GM23338 (cell line): Measurements from ENCODE around the gene SUCLG2. TPM values are rescaled to one million over a fixed set of nuclear protein-coding genes. Genes with fewer than 3 reads are reported as not detected.

Experiments used
- ATAC-seq: fragments of 200-7000 bp; cut with Tn5 transposase; 3 replicates; pipeline ENCODE4 v1.9.1; 2020
- DNase-seq: peaks from one replicate; pipeline ENCODE4 v3.0.0-alpha.2; 2015; ENCODE audit warnings: low spot score
- H2AFZ ChIP-seq: fragments of 200-600 bp; sonication (generic); 2 replicates; pipeline ENCODE4 v1.8.0; 2016; ENCODE audit warnings: antibody characterized with exemption, mild to moderate bottlenecking, moderate library complexity
- H3F3A ChIP-seq: fragments of 200-600 bp; sonication (generic); replicated peaks from 2 replicates; pipeline ENCODE4 v1.8.0; 2017; ENCODE audit warnings: antibody characterized with exemption, mixed run types, low read depth
- H3K27ac ChIP-seq: fragments of 200-600 bp; sonication (generic); 2 replicates; pipeline ENCODE4 v1.6.1; 2016; ENCODE audit warnings: low read depth
- H3K27me3 ChIP-seq: fragments of 200-600 bp; sonication (generic); 2 replicates; pipeline ENCODE4 v1.8.0; 2016; ENCODE audit warnings: mild to moderate bottlenecking, mixed run types, moderate library complexity; ENCODE audit not compliant: insufficient read depth
- H3K36me3 ChIP-seq: fragments of 200-600 bp; sonication (generic); 2 replicates; pipeline ENCODE4 v1.8.0; 2016; ENCODE audit warnings: mild to moderate bottlenecking; ENCODE audit not compliant: insufficient read depth
- H3K4me1 ChIP-seq: fragments of 200-600 bp; sonication (generic); 2 replicates; pipeline ENCODE4 v1.8.0; 2016; ENCODE audit warnings: mild to moderate bottlenecking, moderate library complexity; ENCODE audit not compliant: insufficient read depth
- H3K4me2 ChIP-seq: fragments of 200-600 bp; sonication (generic); 2 replicates; pipeline ENCODE4 v1.7.1; 2017; ENCODE audit warnings: mixed run types
- H3K4me3 ChIP-seq: fragments of 200-600 bp; sonication (generic); 2 replicates; pipeline ENCODE4 v1.6.1; 2016; ENCODE audit warnings: mixed run types
- H3K79me2 ChIP-seq: fragments of 200-600 bp; sonication (generic); replicated peaks from 2 replicates; pipeline ENCODE4 v1.8.0; 2017; ENCODE audit warnings: mild to moderate bottlenecking; ENCODE audit not compliant: insufficient read depth
- H3K9me2 ChIP-seq: fragments of 200-600 bp; sonication (generic); 2 replicates; pipeline ENCODE4 v1.8.0; 2017; ENCODE audit not compliant: insufficient read depth
- H4K20me1 ChIP-seq: fragments of 200-600 bp; sonication (generic); replicated peaks from 2 replicates; pipeline ENCODE4 v1.8.0; 2017; ENCODE audit warnings: mild to moderate bottlenecking; ENCODE audit not compliant: insufficient read depth
- H3K27ac Mint-ChIP-seq: 2 replicates; pipeline ENCODE4 v1.8.0; 2020; ENCODE audit warnings: inconsistent platforms, mild to moderate bottlenecking, moderate library complexity, mixed read lengths
- H3K27me3 Mint-ChIP-seq: 3 replicates; pipeline ENCODE4 v1.8.0; 2022; ENCODE audit warnings: low read depth, mild to moderate bottlenecking, moderate library complexity, mixed read lengths, inconsistent platforms; ENCODE audit not compliant: insufficient read depth, poor library complexity
- H3K36me3 Mint-ChIP-seq: 3 replicates; pipeline ENCODE4 v1.8.0; 2021; ENCODE audit warnings: low read depth, mild to moderate bottlenecking, inconsistent platforms, moderate library complexity, mixed read lengths
- H3K4me1 Mint-ChIP-seq: 3 replicates; pipeline ENCODE4 v1.8.0; 2020; ENCODE audit warnings: mild to moderate bottlenecking, inconsistent platforms, mixed read lengths
- H3K4me3 Mint-ChIP-seq: 3 replicates; pipeline ENCODE4 v1.8.0; 2021; ENCODE audit warnings: moderate library complexity, mild to moderate bottlenecking, inconsistent platforms, mixed read lengths
- H3K9me3 Mint-ChIP-seq: 3 replicates; pipeline ENCODE4 v1.8.0; 2020; ENCODE audit warnings: moderate library complexity, mild to moderate bottlenecking, inconsistent platforms, mixed read lengths
- CREB1 ChIP-seq: fragments of 250-450 bp; sonication (Bioruptor Pico); IDR thresholded peaks from 2 replicates; pipeline ENCODE4 v1.5.0; 2020; ENCODE audit warnings: low read depth, mild to moderate bottlenecking, moderate library complexity
- JUNB ChIP-seq: IDR thresholded peaks from one replicate; pipeline ENCODE4 v1.6.1; 2016; ENCODE audit warnings: antibody characterized with exemption; ENCODE audit not compliant: unreplicated experiment
- NANOG ChIP-seq: IDR thresholded peaks from 2 replicates; pipeline ENCODE4 v1.6.1; 2016; ENCODE audit warnings: antibody characterized with exemption, borderline replicate concordance
- POLR2AphosphoS5 ChIP-seq: IDR thresholded peaks from 2 replicates; pipeline ENCODE4 v1.6.1; 2016; ENCODE audit warnings: antibody characterized with exemption, low read depth
- STAT1 ChIP-seq: IDR thresholded peaks from one replicate; pipeline ENCODE4 v1.6.1; 2016; ENCODE audit warnings: antibody characterized with exemption; ENCODE audit not compliant: unreplicated experiment
- ZNF114 ChIP-seq: fragments of 250-450 bp; sonication (Bioruptor Pico); IDR thresholded peaks from 2 replicates; pipeline ENCODE4 v1.5.0; 2020; ENCODE audit warnings: mild to moderate bottlenecking, moderate library complexity
- ZNF331 ChIP-seq: fragments of 250-450 bp; sonication (Bioruptor Pico); IDR thresholded peaks from 2 replicates; pipeline ENCODE4 v1.5.0; 2020; ENCODE audit warnings: low read depth, mild to moderate bottlenecking, moderate library complexity
- polyA plus RNA-seq: library from polyadenylated mRNA; unstranded; fragments of >200 nt; fragmentation: Nextera tagmentation; extraction: Ambion mirVana; gene quantifications from 2 replicates; pipeline ENCODE4 v1.2.1, GENCODE V29; 2016
- total RNA-seq: library from RNA; depleted of rRNA; stranded (reverse); fragments of >200 nt; shearing (Covaris generic); gene quantifications from 2 replicates; pipeline ENCODE4 v1.2.3, GENCODE V29; 2014
- TF ChIP-seq, protein P1 (sequence below): IDR thresholded peaks from one replicate; pipeline ENCODE4 v1.6.1; 2018; ENCODE audit warnings: antibody characterized with exemption; ENCODE audit not compliant: unreplicated experiment
- TF ChIP-seq, protein P2 (sequence below): IDR thresholded peaks from 2 replicates; pipeline ENCODE4 v1.6.1; 2016; ENCODE audit warnings: antibody characterized with exemption
- TF ChIP-seq, protein P3 (sequence below): fragments of 250-450 bp; sonication (Bioruptor Pico); IDR thresholded peaks from 2 replicates; pipeline ENCODE4 v1.5.0; 2020; ENCODE audit warnings: mild to moderate bottlenecking, moderate library complexity

SUCLG2 gene
- total and polyA plus RNA-seq, 2 experiments from 2014 or later = 29.3 to 39.0 TPM

DNA sequence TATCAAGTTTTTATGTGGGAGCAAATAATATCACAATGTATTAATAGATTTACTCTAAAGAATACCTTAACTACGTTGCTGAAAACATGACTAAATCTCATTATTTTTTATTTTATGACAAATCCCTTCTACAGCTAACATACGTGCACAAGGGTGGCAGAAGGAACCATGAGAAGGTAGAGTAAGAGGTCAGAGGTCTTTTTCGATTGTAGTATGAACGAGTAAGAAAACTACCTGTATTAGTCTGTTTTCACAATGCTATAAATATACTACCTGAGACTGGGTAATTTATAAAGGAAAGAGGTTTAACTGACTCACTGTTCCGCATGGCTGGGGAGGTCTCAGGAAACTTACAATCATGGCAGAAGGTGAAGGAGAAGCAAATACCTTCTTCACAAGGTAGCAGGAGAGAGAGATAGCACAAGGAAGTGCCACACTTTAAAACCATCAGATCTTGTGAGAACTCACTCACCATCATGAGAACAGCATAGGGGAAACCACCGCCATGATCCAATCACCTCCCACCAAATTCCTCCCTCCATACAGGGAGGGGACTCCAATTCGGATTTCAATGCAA lies 95.3 kb downstream of the SUCLG2 start:
- Histone ChIP-seq H3K9me2 (no peaks in the 10 kb centered on the region), H3K27ac (no peak overlapping the region), H3K4me1 (no peaks in the 10 kb centered on the region), H2AFZ (no peak overlapping the region), H3F3A (no peaks in the 10 kb centered on the region), H3K79me2 (no peaks in the 10 kb centered on the region), H4K20me1 (no peaks in the 10 kb centered on the region), H3K4me3 (no peak overlapping the region), H3K36me3 (no peaks in the 10 kb centered on the region), H3K27me3 (no peaks in the 10 kb centered on the region), H3K4me2 (no peak overlapping the region)
- H3K4me1 Mint-ChIP-seq = peaks cover 6% of the 10 kb centered on the region; the same call in 2 of the 3 replicates
- H3K4me3 Mint-ChIP-seq = no peak overlapping the region
- TF ChIP-seq POLR2AphosphoS5 = no peak
- no peak for ATAC-seq
- H3K27me3 Mint-ChIP-seq = peaks cover 2% of the 10 kb centered on the region
- H3K27ac Mint-ChIP-seq = no peak overlapping the region
- no peaks in the 10 kb centered on the region for H3K9me3 Mint-ChIP-seq
- no peak for DNase-seq
- no peaks in the 10 kb centered on the region for H3K36me3 Mint-ChIP-seq

DNA sequence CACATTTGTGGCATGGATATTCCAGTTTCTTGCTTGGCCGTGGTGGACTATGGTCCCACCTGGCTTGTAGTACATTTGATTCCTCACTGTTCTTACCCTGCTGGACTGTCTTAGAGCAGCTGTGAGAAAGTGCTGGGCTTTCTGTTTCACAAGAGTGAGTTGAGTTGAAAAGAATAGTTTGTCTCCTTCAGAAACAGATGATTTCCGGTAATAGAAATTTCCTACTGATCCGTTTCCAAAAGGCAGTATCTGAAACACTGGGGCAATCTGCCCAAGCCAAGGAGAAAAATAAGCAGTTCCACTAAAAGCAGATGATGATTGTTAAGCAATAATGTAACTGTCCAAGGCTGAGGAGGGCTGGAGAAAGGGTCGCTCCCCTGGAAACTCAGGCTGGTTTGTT lies 96.0 kb downstream of the SUCLG2 start:
- no peak overlapping the region for H3K27ac ChIP-seq
- Mint-ChIP-seq H3K36me3 (no peaks in the 10 kb centered on the region), H3K4me3 (no peak overlapping the region), H3K9me3 (no peaks in the 10 kb centered on the region), H3K4me1 (peaks cover 6% of the 10 kb centered on the region; the same call in 2 of the 3 replicates), H3K27me3 (peaks cover 2% of the 10 kb centered on the region), H3K27ac (no peak overlapping the region)
- no peaks in the 10 kb centered on the region for H3K9me2 ChIP-seq
- no peaks in the 10 kb centered on the region for H3K79me2 ChIP-seq
- no peaks in the 10 kb centered on the region for H3K36me3 ChIP-seq
- H4K20me1 ChIP-seq = no peaks in the 10 kb centered on the region
- no peak overlapping the region for H3K4me3 ChIP-seq
- H2AFZ ChIP-seq = no peak overlapping the region
- H3K27me3 ChIP-seq = no peaks in the 10 kb centered on the region
- H3K4me1 ChIP-seq = no peaks in the 10 kb centered on the region
- DNase-seq (no peak), ATAC-seq (no peak)
- H3F3A ChIP-seq = no peaks in the 10 kb centered on the region
- TF ChIP-seq ZNF114 (CRISPR knock-in tag) = no peak
- TF ChIP-seq, protein P1, sequence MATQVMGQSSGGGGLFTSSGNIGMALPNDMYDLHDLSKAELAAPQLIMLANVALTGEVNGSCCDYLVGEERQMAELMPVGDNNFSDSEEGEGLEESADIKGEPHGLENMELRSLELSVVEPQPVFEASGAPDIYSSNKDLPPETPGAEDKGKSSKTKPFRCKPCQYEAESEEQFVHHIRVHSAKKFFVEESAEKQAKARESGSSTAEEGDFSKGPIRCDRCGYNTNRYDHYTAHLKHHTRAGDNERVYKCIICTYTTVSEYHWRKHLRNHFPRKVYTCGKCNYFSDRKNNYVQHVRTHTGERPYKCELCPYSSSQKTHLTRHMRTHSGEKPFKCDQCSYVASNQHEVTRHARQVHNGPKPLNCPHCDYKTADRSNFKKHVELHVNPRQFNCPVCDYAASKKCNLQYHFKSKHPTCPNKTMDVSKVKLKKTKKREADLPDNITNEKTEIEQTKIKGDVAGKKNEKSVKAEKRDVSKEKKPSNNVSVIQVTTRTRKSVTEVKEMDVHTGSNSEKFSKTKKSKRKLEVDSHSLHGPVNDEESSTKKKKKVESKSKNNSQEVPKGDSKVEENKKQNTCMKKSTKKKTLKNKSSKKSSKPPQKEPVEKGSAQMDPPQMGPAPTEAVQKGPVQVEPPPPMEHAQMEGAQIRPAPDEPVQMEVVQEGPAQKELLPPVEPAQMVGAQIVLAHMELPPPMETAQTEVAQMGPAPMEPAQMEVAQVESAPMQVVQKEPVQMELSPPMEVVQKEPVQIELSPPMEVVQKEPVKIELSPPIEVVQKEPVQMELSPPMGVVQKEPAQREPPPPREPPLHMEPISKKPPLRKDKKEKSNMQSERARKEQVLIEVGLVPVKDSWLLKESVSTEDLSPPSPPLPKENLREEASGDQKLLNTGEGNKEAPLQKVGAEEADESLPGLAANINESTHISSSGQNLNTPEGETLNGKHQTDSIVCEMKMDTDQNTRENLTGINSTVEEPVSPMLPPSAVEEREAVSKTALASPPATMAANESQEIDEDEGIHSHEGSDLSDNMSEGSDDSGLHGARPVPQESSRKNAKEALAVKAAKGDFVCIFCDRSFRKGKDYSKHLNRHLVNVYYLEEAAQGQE = no peak
- TF ChIP-seq, protein P2, sequence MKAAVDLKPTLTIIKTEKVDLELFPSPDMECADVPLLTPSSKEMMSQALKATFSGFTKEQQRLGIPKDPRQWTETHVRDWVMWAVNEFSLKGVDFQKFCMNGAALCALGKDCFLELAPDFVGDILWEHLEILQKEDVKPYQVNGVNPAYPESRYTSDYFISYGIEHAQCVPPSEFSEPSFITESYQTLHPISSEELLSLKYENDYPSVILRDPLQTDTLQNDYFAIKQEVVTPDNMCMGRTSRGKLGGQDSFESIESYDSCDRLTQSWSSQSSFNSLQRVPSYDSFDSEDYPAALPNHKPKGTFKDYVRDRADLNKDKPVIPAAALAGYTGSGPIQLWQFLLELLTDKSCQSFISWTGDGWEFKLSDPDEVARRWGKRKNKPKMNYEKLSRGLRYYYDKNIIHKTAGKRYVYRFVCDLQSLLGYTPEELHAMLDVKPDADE = no peak
- TF ChIP-seq POLR2AphosphoS5 = no peak
- no peak for TF ChIP-seq ZNF331 (CRISPR knock-in tag)
- no peak for TF ChIP-seq NANOG
- TF ChIP-seq STAT1 = no peak
- TF ChIP-seq CREB1 (CRISPR knock-in tag) = no peak
- no peak for TF ChIP-seq JUNB
- TF ChIP-seq, protein P3, sequence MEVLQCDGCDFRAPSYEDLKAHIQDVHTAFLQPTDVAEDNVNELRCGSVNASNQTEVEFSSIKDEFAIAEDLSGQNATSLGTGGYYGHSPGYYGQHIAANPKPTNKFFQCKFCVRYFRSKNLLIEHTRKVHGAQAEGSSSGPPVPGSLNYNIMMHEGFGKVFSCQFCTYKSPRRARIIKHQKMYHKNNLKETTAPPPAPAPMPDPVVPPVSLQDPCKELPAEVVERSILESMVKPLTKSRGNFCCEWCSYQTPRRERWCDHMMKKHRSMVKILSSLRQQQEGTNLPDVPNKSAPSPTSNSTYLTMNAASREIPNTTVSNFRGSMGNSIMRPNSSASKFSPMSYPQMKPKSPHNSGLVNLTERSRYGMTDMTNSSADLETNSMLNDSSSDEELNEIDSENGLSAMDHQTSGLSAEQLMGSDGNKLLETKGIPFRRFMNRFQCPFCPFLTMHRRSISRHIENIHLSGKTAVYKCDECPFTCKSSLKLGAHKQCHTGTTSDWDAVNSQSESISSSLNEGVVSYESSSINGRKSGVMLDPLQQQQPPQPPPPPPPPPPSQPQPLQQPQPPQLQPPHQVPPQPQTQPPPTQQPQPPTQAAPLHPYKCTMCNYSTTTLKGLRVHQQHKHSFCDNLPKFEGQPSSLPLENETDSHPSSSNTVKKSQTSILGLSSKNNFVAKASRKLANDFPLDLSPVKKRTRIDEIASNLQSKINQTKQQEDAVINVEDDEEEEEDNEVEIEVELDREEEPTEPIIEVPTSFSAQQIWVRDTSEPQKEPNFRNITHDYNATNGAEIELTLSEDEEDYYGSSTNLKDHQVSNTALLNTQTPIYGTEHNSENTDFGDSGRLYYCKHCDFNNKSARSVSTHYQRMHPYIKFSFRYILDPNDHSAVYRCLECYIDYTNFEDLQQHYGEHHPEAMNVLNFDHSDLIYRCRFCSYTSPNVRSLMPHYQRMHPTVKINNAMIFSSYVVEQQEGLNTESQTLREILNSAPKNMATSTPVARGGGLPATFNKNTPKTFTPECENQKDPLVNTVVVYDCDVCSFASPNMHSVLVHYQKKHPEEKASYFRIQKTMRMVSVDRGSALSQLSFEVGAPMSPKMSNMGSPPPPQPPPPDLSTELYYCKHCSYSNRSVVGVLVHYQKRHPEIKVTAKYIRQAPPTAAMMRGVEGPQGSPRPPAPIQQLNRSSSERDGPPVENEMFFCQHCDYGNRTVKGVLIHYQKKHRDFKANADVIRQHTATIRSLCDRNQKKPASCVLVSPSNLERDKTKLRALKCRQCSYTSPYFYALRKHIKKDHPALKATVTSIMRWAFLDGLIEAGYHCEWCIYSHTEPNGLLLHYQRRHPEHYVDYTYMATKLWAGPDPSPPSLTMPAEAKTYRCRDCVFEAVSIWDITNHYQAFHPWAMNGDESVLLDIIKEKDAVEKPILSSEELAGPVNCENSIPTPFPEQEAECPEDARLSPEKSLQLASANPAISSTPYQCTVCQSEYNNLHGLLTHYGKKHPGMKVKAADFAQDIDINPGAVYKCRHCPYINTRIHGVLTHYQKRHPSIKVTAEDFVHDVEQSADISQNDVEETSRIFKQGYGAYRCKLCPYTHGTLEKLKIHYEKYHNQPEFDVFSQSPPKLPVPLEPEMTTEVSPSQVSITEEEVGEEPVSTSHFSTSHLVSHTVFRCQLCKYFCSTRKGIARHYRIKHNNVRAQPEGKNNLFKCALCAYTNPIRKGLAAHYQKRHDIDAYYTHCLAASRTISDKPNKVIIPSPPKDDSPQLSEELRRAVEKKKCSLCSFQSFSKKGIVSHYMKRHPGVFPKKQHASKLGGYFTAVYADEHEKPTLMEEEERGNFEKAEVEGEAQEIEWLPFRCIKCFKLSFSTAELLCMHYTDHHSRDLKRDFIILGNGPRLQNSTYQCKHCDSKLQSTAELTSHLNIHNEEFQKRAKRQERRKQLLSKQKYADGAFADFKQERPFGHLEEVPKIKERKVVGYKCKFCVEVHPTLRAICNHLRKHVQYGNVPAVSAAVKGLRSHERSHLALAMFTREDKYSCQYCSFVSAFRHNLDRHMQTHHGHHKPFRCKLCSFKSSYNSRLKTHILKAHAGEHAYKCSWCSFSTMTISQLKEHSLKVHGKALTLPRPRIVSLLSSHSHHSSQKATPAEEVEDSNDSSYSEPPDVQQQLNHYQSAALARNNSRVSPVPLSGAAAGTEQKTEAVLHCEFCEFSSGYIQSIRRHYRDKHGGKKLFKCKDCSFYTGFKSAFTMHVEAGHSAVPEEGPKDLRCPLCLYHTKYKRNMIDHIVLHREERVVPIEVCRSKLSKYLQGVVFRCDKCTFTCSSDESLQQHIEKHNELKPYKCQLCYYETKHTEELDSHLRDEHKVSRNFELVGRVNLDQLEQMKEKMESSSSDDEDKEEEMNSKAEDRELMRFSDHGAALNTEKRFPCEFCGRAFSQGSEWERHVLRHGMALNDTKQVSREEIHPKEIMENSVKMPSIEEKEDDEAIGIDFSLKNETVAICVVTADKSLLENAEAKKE (CRISPR knock-in tag) = no peak
- no peak overlapping the region for H3K4me2 ChIP-seq
